Adipose tissue (tissue), 3 donors: ENCODE measurements around the gene CNN3. TPM values are rescaled to one million over a fixed set of nuclear protein-coding genes. Genes with fewer than 3 reads are reported as not detected.

Source experiments
- H3K27ac ChIP-seq: one replicate; pipeline ENCODE4 v1.5.1; 2013; ENCODE audit warnings: low read depth, low read length
- WGBS, 3 donors: extraction: QIAGEN DNeasy Blood & Tissue Kit; methylation state at CpG; one replicate each; pipeline ENCODE4 v1.1.7; 2013; 5-methylcytosine and 5-hydroxymethylcytosine counted together
- polyA plus RNA-seq, 3 donors: library from polyadenylated mRNA; stranded (reverse); fragments of 200-250 nt; gene quantifications; one replicate each; pipeline ENCODE4 v1.2.3, GENCODE V29; 2013
- donor health status: healthy with polysubstance abuse.
- donor health status: Bipolar disorder and iron deficiency.
- donor health status: healthy.

Gene CNN3
- polyA plus RNA-seq: 100 to 1,000 TPM in 2 of 3 donors, 10 to 100 TPM in 1; 38.4 to 151 (median 131) TPM

DNA sequence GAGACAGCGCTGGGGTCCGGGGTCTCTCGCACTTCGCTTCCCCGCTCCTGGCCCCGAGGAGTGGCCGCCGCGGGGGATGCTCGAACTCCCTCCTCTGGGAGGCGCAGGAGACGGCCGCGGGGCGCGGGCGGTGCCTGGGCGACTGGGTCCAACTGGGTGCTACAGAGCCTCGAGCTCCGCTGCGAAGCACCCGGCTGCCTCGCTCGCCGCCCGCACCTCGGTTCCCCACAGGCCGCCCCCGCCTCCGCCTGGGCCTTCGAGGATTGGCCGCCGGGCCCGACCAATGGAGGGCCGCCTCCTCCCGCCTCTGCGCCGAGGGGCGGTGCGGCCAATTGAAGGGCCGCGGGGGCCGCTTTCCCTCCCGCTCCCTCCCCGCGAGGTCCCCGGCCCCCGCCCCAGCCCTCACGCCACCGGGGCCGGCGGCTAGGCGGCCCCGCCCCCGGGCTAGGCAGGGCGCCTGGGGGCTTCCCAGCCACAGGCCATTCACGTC, at the start of gene CNN3:
TSS of gene CNN3 (minus strand) at position 196 of the 490 bp plus-strand sequence. CDS start 216 bp downstream, outside the sequence.
- WGBS, 3 donors: 0 to 1% (median 0%) methylated on average over 28 to 57 of the region's 57 CpGs

DNA sequence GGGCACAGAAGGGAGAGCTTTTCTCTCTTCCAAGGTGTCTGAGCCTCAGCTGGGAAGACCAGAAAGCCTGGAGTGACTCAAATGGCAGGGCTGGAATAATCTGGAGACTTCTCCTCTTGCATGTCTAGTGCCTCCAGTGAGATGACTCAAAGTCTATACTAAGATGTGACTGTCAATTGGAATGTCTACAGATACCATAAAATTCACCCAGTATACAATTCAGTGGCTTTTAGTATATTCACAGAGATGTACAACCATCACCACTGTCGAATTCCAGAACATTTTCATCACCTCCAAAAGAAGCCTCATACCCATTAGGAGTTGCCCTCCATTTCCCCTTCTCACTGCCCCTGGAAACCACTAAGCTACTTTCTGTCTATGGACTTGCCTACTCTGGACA, 47.9 kb upstream of the CNN3 start:
- 81 to 84% (median 83%) methylated on average over 1 of the region's 1 CpG for WGBS, 3 donors
- H3K27ac ChIP-seq: no peak overlapping the region

More for the DNA sequence above, at the start of gene CNN3:
- peak within 1 kb of the TSS; percentile 85 for H3K27ac ChIP-seq

DNA sequence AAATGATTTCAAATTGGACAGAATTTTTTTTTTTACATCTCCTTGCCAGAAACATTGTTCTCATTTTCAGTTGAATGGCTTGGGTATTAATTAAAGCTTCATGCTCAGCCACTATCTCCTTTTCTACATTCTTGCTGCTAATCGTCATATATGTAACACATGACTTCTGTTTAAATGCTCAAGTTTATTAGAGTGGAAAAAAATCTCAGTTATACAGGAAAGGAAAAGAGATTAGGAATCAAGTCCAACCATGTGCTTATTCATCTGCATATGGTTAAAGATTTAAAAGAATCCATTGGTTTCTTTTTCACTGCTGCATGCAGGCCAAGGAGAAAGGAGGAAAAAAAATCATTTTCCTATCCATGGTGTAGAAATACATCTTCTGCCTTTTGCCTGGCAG, 47.3 kb upstream of the CNN3 start:
- H3K27ac ChIP-seq: no peak overlapping the region
- WGBS, 3 donors: 40 to 51% (median 45%) methylated on average over 1 of the region's 1 CpG

DNA sequence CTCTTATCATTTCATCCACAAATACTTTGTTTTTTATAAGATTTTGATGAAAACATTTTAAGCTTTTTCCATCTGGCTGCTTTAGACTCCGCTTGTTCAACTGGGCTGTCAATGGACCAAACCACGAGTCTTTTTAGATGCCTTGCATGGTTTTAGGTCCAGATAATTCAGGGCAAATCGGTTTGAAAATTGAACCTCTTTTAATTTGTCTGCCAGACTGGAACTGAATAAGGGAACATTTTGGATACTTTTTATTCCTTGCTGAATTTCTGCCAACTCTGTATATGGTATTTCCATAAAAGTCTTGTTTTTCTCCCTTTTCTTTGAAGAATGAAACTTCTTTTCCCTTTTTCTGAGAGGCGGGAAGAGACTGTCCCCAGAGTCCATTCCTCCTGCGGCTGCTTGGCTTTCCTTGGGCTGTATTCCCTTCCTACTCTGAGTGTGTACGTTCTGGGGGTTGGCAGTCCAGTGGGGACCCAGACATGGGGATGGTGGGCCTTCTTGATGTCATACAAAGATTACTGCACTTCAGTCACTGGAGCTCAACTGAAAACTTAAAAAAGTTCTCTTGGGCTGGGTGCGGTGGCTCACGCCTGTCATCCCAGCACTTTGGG, 46.5 kb upstream of the CNN3 start:
- H3K27ac ChIP-seq: no peak overlapping the region
- 74 to 80% (median 74%) methylated on average over 8 of the region's 8 CpGs for WGBS, 3 donors

DNA sequence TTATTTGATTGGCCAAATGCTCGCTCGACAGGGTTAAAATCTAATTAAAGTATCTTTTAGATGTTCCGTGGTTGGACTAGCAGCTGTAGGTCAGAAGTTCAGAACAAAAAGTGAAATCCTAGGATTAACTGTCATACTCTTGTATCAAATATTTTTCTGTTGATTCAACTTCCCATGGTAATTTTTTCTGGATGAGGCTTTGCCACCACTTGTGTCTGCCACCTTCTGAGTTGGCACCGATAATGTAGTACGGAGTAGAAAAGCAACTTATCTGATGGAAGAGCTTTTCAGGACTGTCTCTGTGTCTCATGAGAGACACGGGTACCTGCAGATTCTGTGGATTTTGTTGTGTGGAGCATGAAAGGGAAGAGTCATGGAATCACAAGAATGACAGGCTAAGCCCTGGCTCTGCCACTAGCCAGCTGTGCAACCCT, 44.6 kb upstream of the CNN3 start:
- no peak overlapping the region for H3K27ac ChIP-seq
- 65 to 72% (median 70%) methylated on average over 6 of the region's 6 CpGs for WGBS, 3 donors

DNA sequence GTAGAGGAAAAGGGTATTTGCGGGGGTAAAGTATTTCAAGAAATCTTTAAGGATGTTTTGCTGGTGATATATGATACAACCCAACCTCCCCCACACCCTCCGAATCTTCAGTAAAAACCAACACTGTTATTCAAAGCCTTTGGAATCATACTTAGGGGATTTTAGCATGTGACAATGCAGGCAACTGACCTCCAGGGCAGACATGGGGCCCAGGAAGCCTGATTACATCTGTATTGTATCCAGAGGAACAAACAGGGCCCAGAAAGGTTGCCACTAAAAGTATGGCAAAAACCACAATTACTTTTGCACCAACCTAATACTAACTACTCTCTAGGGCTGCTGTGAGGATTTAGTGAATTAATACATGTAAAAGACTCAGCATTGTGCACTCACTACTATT, 43.9 kb upstream of the CNN3 start:
- no peak overlapping the region for H3K27ac ChIP-seq
- 88 to 92% (median 90%) methylated on average over 2 of the region's 2 CpGs for WGBS, 3 donors

DNA sequence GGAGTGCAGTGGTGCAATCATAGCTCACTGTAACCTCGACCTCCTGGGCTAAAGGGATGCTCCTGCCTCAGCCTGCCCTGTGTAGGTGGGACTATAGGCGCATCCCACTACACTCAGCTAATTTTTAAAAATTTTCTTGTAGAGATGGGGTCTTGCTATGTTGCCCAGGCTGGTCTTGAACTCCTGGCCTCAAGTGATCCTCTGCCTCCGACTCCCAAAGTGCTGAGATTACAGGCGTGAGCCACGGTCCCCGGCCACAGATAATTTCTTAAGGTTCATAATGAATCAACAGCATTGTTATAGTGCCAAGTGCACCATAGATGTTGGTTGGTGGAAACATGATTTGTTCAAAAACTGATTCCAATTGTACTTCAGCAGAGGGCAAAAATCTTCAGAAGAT, 42.2 kb upstream of the CNN3 start:
- WGBS, 3 donors: 95 to 97% (median 96%) methylated on average over 6 of the region's 6 CpGs
- no peak overlapping the region for H3K27ac ChIP-seq

DNA sequence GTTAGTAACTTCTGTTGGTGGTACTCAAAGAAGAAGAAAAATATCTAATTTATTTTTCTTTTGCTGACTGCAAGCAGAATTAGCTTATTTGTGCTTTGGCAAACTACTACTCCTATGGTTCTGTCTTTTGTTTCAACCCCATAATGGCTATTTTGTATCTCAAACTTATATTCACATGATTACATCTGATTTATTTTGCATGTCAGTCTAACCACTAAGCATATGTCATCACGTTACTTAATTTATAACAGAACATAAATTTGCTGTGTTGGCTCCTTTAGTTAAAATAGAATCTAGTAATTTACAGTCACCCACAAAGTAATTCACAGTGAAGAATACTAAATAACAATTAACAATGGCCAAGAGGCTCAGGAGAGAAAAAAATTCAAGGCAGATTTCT, 39.1 kb upstream of the CNN3 start:
- no peak overlapping the region for H3K27ac ChIP-seq
- WGBS, 3 donors: 69 to 88% (median 75%) methylated on average over 1 of the region's 1 CpG

DNA sequence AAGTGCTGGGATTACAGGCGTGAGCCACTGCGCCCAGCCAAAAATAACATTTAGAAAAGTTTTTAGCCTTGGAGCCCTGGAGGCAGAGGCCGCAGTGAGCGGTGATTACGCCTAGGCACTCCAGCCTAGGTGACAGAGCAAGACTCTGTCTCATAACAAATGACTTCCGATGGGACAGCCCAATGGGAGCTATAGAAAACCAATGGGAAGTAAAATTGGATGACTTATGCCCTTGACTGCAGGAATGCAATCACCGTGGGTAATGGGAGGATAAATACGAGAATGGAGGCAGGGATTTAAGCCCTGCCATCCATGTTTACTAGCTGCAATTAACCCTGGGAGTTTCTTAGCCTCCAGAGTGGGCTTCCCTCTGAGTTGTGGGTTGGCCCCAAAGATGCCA, 37.0 kb upstream of the CNN3 start:
- H3K27ac ChIP-seq: no peak overlapping the region
- WGBS, 3 donors: 78 to 80% (median 80%) methylated on average over 8 of the region's 8 CpGs

DNA sequence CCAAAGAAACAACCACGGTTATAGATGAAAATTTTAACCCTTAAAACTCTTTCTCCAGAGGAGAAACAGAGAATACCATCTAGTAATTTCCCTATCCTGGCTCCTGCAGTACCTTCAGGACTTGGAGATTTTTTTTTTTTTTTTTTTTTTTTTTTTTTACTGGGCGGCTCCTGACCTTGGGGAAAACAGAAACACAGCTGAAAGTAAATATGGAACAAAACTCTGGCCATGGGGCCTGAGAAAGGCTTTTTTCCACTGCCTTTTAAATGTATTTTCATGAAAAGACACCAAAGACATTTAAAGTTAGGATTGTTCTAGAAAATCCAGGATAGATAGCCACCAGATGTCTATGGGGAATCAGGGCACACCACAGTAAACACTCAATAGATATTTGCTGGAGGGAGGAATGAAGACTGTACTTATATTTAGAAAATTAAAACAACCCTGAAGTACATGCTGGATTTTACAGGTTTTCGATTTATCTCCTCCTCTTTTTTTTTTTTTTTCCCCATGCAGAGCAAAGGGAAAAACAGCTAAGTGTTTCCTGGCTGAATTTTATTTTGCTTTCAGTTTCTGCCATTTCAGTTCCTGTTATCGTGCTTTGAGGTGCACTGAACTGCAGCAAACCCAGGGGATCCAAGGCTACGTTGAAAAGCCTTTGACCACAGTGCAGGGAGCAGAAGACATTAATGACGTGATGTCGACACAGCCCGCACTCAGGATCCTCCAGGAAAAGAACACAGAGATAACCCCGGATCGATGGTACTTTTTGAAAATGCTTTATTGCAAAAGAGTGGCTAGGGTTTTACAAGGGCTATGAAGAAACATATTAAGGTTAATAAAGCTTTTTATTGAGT, 35.7 kb upstream of the CNN3 start:
- no peak overlapping the region for H3K27ac ChIP-seq
- whole genome bisulfite sequencing, 3 donors: 4 to 5% (median 4%) methylated on average over 10 of the region's 10 CpGs

DNA sequence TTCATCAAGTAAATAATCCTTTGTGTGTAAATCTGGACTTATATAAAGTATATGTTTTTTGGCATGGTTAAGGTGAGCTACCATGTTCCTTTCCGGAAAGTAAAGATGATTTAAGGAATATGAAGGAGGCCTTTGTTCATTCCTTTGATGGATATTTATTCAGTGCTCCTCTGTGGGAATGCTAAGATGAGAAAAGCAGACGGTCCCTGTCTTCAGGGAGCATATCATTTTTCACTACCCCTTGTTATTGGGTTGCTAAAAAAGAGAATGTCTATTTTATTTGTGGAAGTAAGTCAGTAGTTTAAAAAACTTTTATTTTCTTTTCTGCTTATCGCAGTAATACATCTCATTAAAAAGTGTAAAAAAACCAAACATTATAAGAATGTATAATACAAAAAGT, 35.1 kb upstream of the CNN3 start:
- no peak overlapping the region for H3K27ac ChIP-seq
- 83 to 90% (median 84%) methylated on average over 3 of the region's 3 CpGs for WGBS, 3 donors

DNA sequence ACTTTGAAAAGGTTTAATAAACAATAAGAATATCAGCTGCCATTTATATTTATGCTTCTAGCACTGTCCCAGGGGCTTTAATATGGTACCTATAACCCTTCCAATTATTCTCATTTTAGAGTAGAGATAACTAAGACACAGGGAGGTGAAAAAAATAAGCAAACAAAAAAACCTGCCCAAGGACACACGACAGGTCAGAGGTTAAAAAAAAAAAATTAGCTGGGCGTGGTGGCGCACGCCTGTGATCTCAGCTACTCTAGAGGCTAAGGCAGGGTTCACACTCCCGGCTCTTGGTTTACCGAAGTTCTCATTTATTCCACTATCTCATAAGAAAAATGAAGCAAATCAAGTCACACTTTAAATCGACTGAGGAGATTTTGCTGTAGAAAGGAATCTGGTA, 34.7 kb upstream of the CNN3 start:
- H3K27ac ChIP-seq: no peak overlapping the region
- WGBS, 3 donors: 82 to 95% (median 83%) methylated on average over 7 of the region's 7 CpGs

DNA sequence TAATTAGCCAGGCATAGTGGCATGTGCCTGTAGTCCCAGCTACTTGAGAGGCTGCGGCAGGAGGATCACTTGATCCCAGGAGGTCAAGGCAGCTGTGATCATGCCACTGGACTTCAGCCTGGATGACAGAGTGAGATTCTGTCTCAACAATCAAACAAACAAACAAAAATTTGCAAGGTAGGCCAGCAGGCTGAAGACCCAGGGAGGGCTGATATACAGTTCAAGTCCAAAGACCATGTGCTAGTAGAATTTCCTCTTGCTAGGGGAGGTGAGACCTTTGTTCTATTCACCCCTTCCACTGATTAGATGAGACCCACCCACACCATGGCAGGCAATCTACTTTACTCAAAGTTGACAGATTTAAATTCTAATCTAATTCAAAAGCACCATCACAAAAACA, 31.2 kb upstream of the CNN3 start:
- WGBS, 3 donors: 96 to 100% (median 100%) methylated on average over 1 of the region's 1 CpG
- no peak overlapping the region for H3K27ac ChIP-seq

DNA sequence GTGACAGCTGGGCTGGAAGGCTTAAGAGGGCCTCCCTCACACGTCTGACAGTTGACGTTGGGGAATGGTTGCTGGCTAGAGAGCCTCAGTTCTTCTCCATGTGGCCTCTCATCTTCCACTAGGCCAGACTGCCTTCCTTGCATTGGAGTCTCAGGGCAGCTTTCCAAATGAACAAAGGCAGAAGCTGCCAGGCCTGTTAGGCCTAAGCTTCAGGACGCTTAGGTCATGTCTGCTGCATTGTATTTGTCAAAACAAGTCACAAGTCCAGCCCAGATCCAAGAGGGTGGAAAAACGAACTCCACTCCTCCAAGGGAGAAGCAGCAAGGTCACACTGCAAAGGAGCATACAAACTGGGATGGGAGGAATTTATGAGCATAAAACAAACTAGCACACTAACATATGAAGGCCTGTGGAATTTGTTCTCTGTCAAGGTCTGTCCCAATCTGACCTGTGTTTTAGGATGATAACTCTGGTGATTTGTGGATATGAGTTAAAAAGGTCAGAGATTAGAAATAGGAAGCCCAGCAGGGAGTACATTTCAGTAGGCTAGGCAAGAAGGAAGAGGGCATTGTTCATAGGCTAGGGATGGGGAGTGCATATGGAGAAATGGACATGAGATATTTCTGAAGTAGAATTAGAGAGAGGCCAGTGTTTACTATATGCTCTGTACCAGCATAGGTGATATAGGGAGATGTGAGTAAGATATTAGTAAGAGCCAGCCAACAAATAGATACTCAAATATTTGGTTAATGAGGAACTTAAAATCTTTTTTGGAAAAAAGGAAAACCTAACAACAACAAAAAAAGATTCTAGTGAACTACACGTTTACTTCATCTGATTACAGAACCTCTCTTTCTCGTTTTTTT, 29.1 kb upstream of the CNN3 start:
- 49 to 62% (median 60%) methylated on average over 6 of the region's 6 CpGs for WGBS, 3 donors
- peak overlapping the region; percentile 21 for H3K27ac ChIP-seq

DNA sequence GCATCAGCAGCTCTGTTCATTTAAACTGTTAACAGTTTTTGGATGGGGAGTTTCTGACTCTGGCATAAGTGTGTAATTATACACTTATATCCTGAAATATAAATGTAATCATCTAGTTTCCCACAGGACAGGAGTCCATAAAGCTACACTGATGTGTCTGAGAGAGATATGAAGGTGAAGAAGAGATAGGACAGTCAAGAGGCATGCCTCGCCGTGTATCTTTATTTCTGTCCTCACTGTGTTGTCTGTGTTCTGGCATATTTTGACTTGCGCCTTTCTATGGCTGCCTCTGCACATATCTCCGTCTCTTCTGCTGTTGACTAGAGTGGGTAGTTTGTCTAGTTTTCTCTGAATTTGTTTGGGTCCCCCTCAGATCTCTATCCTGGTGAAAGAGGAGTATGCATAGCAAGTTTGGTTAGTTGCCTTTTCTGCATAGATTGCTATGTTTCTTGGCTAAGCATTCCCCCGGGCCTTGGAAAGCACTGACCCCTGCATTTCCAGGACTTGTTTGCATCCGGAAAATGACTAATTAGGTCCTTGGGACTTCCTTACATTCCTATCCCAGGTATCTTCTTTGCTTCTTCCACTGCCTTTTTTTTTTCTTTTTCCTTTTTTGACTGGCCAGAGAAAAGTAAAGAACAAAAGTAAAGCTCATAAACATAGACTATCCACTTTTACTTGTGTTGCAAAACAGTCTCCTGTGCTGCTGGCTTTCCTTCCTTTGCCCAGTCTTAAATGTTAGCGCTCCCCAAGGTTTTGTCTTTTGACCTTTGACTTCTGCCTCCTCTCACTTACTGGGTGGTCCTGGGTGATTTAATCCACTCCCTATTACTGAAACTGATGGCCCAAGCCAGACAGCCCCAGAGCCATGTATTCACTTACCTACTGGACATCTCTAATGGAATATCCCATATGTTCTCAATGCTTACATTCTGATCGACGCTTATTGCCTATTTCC, 27.6 kb upstream of the CNN3 start:
- 73 to 82% (median 75%) methylated on average over 9 of the region's 9 CpGs for WGBS, 3 donors
- H3K27ac ChIP-seq: no peak overlapping the region

DNA sequence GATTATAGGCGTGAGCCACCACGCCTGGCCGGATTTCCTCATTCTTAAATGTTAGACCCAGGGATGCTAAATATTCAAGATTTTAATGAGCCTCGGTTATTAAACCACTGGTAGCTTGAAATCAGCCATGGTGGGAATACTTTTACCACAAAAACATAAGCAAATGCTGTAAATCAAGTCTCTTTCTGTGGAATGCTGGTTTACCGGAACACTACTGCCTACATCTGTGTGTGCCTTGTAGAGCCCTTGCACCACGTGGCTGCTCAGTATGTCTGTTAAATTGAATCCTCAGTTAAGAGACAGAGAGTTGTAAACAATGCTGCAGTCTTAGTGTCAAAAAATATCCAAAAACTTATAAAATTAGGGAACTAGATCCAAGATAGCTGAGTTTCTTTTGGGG, 26.8 kb upstream of the CNN3 start:
- H3K27ac ChIP-seq: no peak overlapping the region
- 81 to 89% (median 87%) methylated on average over 6 of the region's 6 CpGs for WGBS, 3 donors

DNA sequence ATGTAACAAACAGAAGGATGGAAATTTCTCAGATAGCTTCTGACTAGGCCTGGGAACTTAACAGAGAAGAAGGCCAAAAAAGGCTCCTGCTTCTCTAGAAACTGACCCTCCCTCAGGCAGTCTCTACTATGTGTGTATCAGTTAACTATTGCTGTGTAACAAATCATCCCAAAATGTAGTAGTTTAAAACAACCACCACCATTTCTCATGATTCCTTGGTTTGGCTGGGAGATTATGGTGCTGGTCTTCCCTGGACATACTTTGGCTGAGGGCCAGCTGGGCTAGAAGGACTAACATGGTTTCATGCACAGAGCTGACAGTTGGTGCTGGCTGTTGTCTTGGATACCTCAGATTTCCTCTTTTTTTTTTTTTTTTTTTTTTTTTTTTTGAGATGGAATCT, 26.2 kb upstream of the CNN3 start:
- H3K27ac ChIP-seq: no peak overlapping the region

DNA sequence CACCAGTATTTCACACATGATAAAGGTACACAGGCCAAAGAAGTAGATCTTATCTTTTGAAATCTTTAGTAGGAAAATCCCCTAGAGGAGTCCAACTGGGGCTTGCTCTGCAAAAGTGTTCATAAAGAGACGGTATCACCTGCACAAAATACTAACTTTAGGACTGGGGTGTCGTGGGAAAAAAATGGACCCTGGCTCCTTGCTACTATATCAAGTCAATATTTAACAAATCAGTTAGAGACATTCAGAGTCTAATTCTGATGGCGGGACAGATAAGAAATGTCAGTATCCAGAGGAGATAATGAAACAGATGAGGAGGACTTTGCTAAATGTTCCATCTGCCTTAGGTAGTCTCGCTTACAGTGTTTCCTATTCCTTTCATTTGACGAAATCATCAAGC, 25.6 kb upstream of the CNN3 start:
- WGBS, 3 donors: 74 to 96% (median 96%) methylated on average over 5 of the region's 5 CpGs
- no peak overlapping the region for H3K27ac ChIP-seq
